OCI-LY1 (cell line): ENCODE measurements around the gene TCEAL3.
"Not testable (repeated sequence)": the region's sequence is repeated elsewhere in the genome, so short reads cannot be mapped to it uniquely, and the experiment has no call there.

Source experiments
- H2AFZ ChIP-seq: fragments of 200-600 bp; sonication (generic), shearing (Covaris generic); 2 replicates; pipeline ENCODE4 v1.6.0; 2014; ENCODE audit warnings: antibody characterized with exemption, mild to moderate bottlenecking, low read length
- H3F3A ChIP-seq: fragments of 200-600 bp; sonication (generic), shearing (Covaris generic); 2 replicates; pipeline ENCODE4 v1.6.0; 2014; ENCODE audit warnings: mild to moderate bottlenecking, antibody characterized with exemption, low read length, moderate library complexity; ENCODE audit not compliant: insufficient read depth
- H3K27ac ChIP-seq: fragments of 200-600 bp; sonication (generic); 2 replicates; pipeline ENCODE4 v1.5.1; 2014; ENCODE audit warnings: low read length, mixed run types, mild to moderate bottlenecking, low read depth; ENCODE audit not compliant: poor library complexity, severe bottlenecking
- H3K27me3 ChIP-seq: fragments of 200-600 bp; sonication (generic); 2 replicates; pipeline ENCODE4 v1.6.0; 2014; ENCODE audit warnings: antibody characterized with exemption, mild to moderate bottlenecking, low read length, moderate library complexity; ENCODE audit not compliant: insufficient read depth
- H3K36me3 ChIP-seq: fragments of 200-600 bp; sonication (generic); 2 replicates; pipeline ENCODE4 v1.6.1; 2014; ENCODE audit warnings: mild to moderate bottlenecking, antibody characterized with exemption, low read length, moderate library complexity, mixed read lengths; ENCODE audit not compliant: insufficient read depth
- H3K4me1 ChIP-seq: fragments of 200-600 bp; sonication (generic); 2 replicates; pipeline ENCODE4 v1.5.1; 2014; ENCODE audit warnings: mild to moderate bottlenecking, low read length, moderate library complexity; ENCODE audit not compliant: insufficient read depth, severe bottlenecking
- H3K4me2 ChIP-seq: fragments of 200-600 bp; sonication (generic), shearing (Covaris generic); 2 replicates; pipeline ENCODE4 v1.6.1; 2014; ENCODE audit warnings: low read length
- H3K4me3 ChIP-seq: fragments of 200-600 bp; sonication (generic); 2 replicates; pipeline ENCODE4 v1.5.1; 2014; ENCODE audit warnings: low read length, low read depth, mild to moderate bottlenecking, mixed read lengths; ENCODE audit not compliant: poor library complexity, severe bottlenecking
- H3K79me2 ChIP-seq: fragments of 200-600 bp; shearing (Covaris generic); 2 replicates; pipeline ENCODE4 v1.6.1; 2016; ENCODE audit warnings: mixed run types, low read length, mixed read lengths; ENCODE audit not compliant: insufficient read depth
- H3K9ac ChIP-seq: fragments of 200-600 bp; sonication (generic), shearing (Covaris generic); 2 replicates; pipeline ENCODE4 v1.6.1; 2014; ENCODE audit warnings: mild to moderate bottlenecking, low read length, mixed read lengths
- H3K9me2 ChIP-seq: fragments of 200-600 bp; sonication (generic), shearing (Covaris generic); 2 replicates; pipeline ENCODE4 v1.6.1; 2014; ENCODE audit warnings: low read depth, mild to moderate bottlenecking, low read length, mixed read lengths
- H3K9me3 ChIP-seq: fragments of 200-600 bp; shearing (Covaris generic); 2 replicates; pipeline ENCODE4 v1.6.1; 2014; ENCODE audit warnings: low read length, mixed read lengths
- H4K20me1 ChIP-seq: fragments of 200-600 bp; sonication (generic), shearing (Covaris generic); 2 replicates; pipeline ENCODE4 v1.6.0; 2016; ENCODE audit warnings: mild to moderate bottlenecking, low read length; ENCODE audit not compliant: insufficient read depth
- EZH2 ChIP-seq: fragments of 200-600 bp; sonication (generic), shearing (Covaris generic); IDR thresholded peaks from 2 replicates; pipeline ENCODE4 v1.8.0; 2017; ENCODE audit warnings: borderline replicate concordance, mixed run types, mild to moderate bottlenecking, antibody characterized with exemption, low read length, moderate library complexity, mixed read lengths
- TF ChIP-seq, protein P1 (sequence below): fragments of 200-600 bp; sonication (generic), shearing (Covaris generic); IDR thresholded peaks from 2 replicates; pipeline ENCODE4 v1.5.1; 2017; ENCODE audit warnings: mild to moderate bottlenecking, antibody characterized with exemption, low read length, moderate library complexity, mixed read lengths

Gene TCEAL3

DNA sequence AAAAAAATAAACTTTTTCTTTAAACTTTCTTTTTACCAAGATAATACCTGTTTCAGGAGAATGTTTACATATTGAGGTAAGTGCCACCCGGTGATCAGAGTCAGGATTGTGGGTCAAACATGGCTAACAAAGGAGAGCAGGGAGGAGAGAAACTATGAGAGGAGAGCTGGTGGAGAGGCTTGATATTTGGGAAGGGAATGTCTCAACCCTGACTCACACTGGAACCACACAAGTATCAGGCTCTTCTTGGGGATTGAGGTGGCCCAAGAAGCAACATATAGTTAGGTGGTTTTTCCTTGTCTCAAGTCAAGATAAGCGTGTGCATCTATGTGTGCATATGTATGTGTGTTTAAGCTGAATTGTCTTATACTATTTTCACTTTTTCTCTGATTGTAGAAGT lies 27.7 kb downstream of the TCEAL3 start:
- H3K9me3 ChIP-seq: no peaks in the 10 kb centered on the region
- no peak overlapping the region for H2AFZ ChIP-seq
- no peak overlapping the region for H3K27ac ChIP-seq
- H3K27me3 ChIP-seq: no peaks in the 10 kb centered on the region
- no peaks in the 10 kb centered on the region for H3K79me2 ChIP-seq
- no peaks in the 10 kb centered on the region for H3F3A ChIP-seq
- H3K9me2 ChIP-seq: no peaks in the 10 kb centered on the region
- H4K20me1 ChIP-seq: no peaks in the 10 kb centered on the region
- no peak overlapping the region for H3K9ac ChIP-seq
- no peak overlapping the region for H3K4me3 ChIP-seq
- no peak for TF ChIP-seq EZH2
- TF ChIP-seq, protein P1, sequence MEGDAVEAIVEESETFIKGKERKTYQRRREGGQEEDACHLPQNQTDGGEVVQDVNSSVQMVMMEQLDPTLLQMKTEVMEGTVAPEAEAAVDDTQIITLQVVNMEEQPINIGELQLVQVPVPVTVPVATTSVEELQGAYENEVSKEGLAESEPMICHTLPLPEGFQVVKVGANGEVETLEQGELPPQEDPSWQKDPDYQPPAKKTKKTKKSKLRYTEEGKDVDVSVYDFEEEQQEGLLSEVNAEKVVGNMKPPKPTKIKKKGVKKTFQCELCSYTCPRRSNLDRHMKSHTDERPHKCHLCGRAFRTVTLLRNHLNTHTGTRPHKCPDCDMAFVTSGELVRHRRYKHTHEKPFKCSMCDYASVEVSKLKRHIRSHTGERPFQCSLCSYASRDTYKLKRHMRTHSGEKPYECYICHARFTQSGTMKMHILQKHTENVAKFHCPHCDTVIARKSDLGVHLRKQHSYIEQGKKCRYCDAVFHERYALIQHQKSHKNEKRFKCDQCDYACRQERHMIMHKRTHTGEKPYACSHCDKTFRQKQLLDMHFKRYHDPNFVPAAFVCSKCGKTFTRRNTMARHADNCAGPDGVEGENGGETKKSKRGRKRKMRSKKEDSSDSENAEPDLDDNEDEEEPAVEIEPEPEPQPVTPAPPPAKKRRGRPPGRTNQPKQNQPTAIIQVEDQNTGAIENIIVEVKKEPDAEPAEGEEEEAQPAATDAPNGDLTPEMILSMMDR: no peak
- no peaks in the 10 kb centered on the region for H3K4me1 ChIP-seq
- no peak overlapping the region for H3K4me2 ChIP-seq
- H3K36me3 ChIP-seq: no peaks in the 10 kb centered on the region

DNA sequence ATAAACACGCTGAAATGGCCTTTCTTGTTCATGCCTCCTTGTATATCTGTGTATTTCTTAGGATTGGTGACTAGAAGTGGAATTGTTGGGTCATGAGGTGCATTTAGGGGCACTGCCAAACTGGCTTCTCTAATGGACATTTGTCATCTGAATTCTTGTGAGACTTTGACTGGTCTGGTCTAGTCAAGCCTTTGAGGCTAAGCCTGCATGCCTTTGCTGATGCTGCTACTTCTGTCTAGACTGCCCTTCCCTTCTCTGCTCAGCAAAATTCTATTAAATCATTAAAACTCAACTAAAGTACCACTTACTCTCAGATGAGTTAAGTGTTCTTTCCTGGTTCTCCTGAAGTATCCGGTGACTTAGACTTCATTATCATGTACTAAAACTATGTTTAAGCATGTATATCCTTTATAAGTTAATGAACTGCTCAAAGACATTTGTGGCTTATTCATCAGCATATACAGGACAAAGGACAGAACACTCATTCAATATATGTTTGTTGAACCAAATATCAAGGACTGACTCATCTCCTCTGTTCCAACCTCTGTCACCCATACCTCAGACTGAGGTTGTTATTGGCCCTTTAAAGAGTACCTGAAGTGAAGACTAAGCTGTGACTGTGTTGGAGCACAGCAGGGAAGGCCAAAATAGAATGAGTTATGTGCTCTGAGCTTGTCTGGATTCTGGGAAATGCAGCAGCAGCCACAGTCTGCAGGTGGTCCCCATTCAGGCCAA lies 30.0 kb downstream of the TCEAL3 start:
- H3K27ac ChIP-seq: no peak overlapping the region
- H3K9ac ChIP-seq: no peak overlapping the region
- no peaks in the 10 kb centered on the region for H3K36me3 ChIP-seq
- H3F3A ChIP-seq: no peaks in the 10 kb centered on the region
- no peaks in the 10 kb centered on the region for H4K20me1 ChIP-seq
- H3K4me2 ChIP-seq: no peak overlapping the region
- H2AFZ ChIP-seq: no peak overlapping the region
- H3K4me1 ChIP-seq: no peaks in the 10 kb centered on the region
- H3K4me3 ChIP-seq: no peak overlapping the region
- H3K9me3 ChIP-seq: no peaks in the 10 kb centered on the region
- TF ChIP-seq, protein P1: no peak
- no peak for TF ChIP-seq EZH2
- H3K9me2 ChIP-seq: no peaks in the 10 kb centered on the region
- H3K27me3 ChIP-seq: no peaks in the 10 kb centered on the region
- no peaks in the 10 kb centered on the region for H3K79me2 ChIP-seq

DNA sequence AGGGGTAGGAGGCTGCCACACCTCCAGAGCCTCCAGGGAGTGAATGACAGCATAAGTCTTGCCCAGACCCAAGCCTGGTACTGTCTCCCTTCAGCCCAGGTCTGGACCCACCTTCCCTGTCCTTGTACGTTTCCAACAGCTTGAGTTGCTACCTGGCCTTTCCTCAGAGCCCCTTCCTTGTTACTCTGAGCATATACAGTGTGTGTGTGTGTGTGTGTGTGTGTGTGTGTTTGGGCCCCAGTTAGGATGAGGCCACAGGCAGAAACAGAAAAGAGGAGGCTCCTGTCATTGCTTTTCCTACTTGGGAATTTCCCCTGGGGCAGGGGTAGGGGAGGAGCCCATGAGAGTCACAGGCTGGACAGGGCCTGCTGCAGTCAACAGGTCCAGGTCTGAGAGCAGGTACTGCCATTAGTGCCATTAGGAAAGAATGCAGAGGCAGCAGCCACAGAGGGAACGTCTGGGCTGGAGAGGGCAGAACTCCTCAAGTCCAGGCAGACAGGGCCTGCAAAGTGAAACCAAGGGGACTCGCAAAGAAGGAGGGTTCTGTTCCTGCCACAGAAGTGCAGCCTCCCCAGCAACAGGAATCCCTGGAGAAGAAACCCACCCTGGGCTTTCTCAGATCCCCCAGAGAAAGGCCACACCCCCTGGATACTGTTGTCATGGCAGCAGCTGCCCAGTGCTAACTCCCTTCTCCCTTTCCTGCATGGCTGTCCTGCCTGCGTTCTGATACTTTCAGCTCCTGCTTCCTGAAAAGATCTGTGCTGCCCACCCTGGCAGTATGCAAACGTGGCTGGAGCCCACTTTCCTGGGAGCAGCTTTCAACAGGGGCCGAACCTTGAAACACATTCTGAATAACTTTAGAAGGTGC lies 30.9 kb downstream of the TCEAL3 start:
- H3K4me1 ChIP-seq, H3K27ac ChIP-seq, H3K27me3 ChIP-seq, H3K36me3 ChIP-seq, H3K9me2 ChIP-seq, H3K79me2 ChIP-seq, H3K4me2 ChIP-seq, H2AFZ ChIP-seq, H4K20me1 ChIP-seq, H3K9me3 ChIP-seq, H3K9ac ChIP-seq, H3F3A ChIP-seq, H3K4me3 ChIP-seq: not testable (repeated sequence)
